Nephron progenitor cell (in vitro differentiated cells): ENCODE measurements around the gene TRPV6.

Source experiments
- DNase-seq: peaks from one replicate; pipeline ENCODE4 v3.0.0; 2021
- H3K27ac Mint-ChIP-seq: 2 replicates; pipeline ENCODE4 v1.8.0; 2021; ENCODE audit warnings: mild to moderate bottlenecking, moderate library complexity, mixed read lengths
- H3K27me3 Mint-ChIP-seq: 2 replicates; pipeline ENCODE4 v1.8.0; 2021; ENCODE audit warnings: mild to moderate bottlenecking, low read depth, mixed read lengths; ENCODE audit not compliant: poor library complexity
- H3K36me3 Mint-ChIP-seq: 2 replicates; pipeline ENCODE4 v1.8.0; 2021; ENCODE audit warnings: low read depth, mixed read lengths
- H3K4me1 Mint-ChIP-seq: 2 replicates; pipeline ENCODE4 v1.8.0; 2021; ENCODE audit warnings: mixed read lengths
- H3K4me3 Mint-ChIP-seq: 2 replicates; pipeline ENCODE4 v1.8.0; 2021; ENCODE audit warnings: mild to moderate bottlenecking, moderate library complexity, mixed read lengths
- H3K9me3 Mint-ChIP-seq: 2 replicates; pipeline ENCODE4 v1.8.0; 2021; ENCODE audit warnings: mild to moderate bottlenecking, moderate library complexity, mixed read lengths
- CTCF ChIP-seq: fragments of 200-600 bp; sonication (generic); IDR thresholded peaks from 2 replicates; pipeline ENCODE4 v1.5.0; 2021; ENCODE audit warnings: antibody characterized with exemption

The TRPV6 gene

DNA sequence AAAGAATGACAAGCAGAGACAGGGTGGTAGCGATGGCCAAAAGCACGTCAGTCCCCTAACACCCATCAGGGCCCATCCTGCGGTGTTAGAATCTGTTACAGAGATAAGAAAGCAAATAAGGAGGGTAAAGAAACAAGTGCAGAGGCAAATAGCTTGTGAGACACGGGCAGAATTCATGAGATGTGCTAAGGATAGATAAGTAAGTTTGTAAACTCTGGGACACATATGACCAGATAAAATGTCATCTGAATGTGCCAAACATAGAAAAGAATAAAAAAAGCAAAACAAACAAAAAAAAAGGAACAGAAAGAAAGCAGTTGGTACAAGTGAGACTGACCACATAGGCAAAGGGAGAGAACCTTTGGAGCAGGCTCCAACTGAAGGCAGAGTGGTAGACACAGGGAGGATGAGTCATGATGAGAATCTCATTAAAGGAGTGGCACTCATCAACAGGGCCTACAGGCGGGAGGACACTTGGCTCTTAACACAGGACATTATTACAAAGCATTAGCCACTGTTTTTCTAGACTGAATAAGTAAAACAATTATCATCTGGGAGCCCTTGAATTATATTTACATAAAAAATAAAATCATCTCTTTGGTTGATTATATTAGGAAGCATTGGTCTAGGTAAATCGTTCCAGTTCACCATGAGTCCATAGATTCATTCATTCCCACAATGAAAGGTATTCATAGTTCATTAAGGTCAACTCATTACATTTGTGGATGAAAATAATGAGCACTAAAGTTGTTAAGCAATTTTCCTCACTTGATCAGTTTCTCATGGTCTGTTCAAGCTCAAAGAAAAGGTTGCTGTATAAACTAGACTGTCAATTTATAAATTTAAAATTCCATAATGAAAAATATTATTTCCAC lies 52.1 kb downstream of the TRPV6 start:
- H3K4me3 Mint-ChIP-seq, result no peak overlapping the region
- no peak for TF ChIP-seq CTCF
- H3K9me3 Mint-ChIP-seq, result no peaks in the 10 kb centered on the region
- no peaks in the 10 kb centered on the region for H3K27me3 Mint-ChIP-seq
- H3K36me3 Mint-ChIP-seq, result no peaks in the 10 kb centered on the region
- DNase-seq, result no peak
- no peak overlapping the region for H3K27ac Mint-ChIP-seq
- no peaks in the 10 kb centered on the region for H3K4me1 Mint-ChIP-seq

DNA sequence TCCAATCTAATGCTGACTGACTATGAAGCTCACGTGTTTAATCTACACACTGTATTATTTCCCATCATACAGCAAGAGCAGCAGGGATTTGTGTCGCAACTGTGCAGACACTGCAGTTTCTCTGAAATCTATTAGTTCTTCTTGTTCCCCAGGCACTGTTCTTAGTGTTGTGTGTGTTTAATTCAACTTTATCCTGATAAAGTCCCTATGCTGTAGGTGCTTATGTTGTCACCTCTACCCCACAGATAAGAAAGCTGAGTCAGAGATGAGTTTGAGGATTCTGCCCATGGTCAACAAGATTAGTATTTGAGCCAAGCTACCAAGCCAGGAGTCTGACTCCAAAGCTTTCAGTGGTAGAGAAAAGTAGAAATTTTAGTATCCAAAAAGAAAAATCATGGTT lies 53.1 kb downstream of the TRPV6 start:
- DNase-seq, result no peak
- H3K36me3 Mint-ChIP-seq, result no peaks in the 10 kb centered on the region
- no peaks in the 10 kb centered on the region for H3K4me1 Mint-ChIP-seq
- no peak for TF ChIP-seq CTCF
- no peak overlapping the region for H3K27ac Mint-ChIP-seq
- no peaks in the 10 kb centered on the region for H3K9me3 Mint-ChIP-seq
- no peaks in the 10 kb centered on the region for H3K27me3 Mint-ChIP-seq
- no peak overlapping the region for H3K4me3 Mint-ChIP-seq

GRCh38 chr7:142827951-142828500 lies 57.5 kb downstream of the TRPV6 start:
- Mint-ChIP-seq H3K27me3 (no peaks in the 10 kb centered on the region), H3K4me1 (no peaks in the 10 kb centered on the region), H3K4me3 (no peak overlapping the region), H3K27ac (no peak overlapping the region), H3K36me3 (no peaks in the 10 kb centered on the region), H3K9me3 (peaks cover 20% of the 10 kb centered on the region)
- DNase-seq, result no peak
- TF ChIP-seq CTCF, result no peak

GRCh38 chr7:142822714-142823113 lies 62.8 kb downstream of the TRPV6 start:
- no peak for TF ChIP-seq CTCF
- no peak for DNase-seq
- Mint-ChIP-seq H3K36me3 (no peaks in the 10 kb centered on the region), H3K4me1 (no peaks in the 10 kb centered on the region), H3K27ac (no peak overlapping the region), H3K4me3 (no peak overlapping the region), H3K9me3 (peaks cover 28% of the 10 kb centered on the region), H3K27me3 (peaks cover 3% of the 10 kb centered on the region)
